Neural progenitor cell (in vitro differentiated cells): Measurements from ENCODE around the gene UTP11.

Experiments used
- CTCF ChIP-seq: fragments of 200-600 bp; sonication (generic); IDR thresholded peaks from 2 replicates; pipeline ENCODE4 v1.5.1; 2017; ENCODE audit warnings: antibody characterized with exemption, mild to moderate bottlenecking
- EZH2 ChIP-seq: fragments of 200-600 bp; sonication (generic); IDR thresholded peaks from 2 replicates; pipeline ENCODE4 v1.6.1; 2017; ENCODE audit warnings: antibody characterized with exemption, mild to moderate bottlenecking, moderate library complexity
- EZH2phosphoT487 ChIP-seq: fragments of 200-600 bp; sonication (generic); IDR thresholded peaks from 2 replicates; pipeline ENCODE4 v1.6.1; 2017; ENCODE audit warnings: antibody characterized with exemption

- TF ChIP-seq CTCF (no peak), EZH2phosphoT487 (no peak), EZH2 (no peak)
Measured at GRCh38 chr1:38055965-38056364, 43.4 kb downstream of the UTP11 start.
